GM10266 (cell line): Measurements from ENCODE around the gene ATP11A.

ENCODE experiments used
- DNase-seq: peaks from one replicate; pipeline ENCODE4 v3.0.0; 2012; ENCODE audit errors: extremely low spot score
- TF ChIP-seq, protein P1 (sequence below): IDR thresholded peaks from 2 replicates; pipeline ENCODE4 v1.5.1; 2012; ENCODE audit warnings: mild to moderate bottlenecking, low read depth; ENCODE audit not compliant: control insufficient read depth, insufficient read depth; ENCODE audit errors: missing control alignments

ATP11A gene

DNA sequence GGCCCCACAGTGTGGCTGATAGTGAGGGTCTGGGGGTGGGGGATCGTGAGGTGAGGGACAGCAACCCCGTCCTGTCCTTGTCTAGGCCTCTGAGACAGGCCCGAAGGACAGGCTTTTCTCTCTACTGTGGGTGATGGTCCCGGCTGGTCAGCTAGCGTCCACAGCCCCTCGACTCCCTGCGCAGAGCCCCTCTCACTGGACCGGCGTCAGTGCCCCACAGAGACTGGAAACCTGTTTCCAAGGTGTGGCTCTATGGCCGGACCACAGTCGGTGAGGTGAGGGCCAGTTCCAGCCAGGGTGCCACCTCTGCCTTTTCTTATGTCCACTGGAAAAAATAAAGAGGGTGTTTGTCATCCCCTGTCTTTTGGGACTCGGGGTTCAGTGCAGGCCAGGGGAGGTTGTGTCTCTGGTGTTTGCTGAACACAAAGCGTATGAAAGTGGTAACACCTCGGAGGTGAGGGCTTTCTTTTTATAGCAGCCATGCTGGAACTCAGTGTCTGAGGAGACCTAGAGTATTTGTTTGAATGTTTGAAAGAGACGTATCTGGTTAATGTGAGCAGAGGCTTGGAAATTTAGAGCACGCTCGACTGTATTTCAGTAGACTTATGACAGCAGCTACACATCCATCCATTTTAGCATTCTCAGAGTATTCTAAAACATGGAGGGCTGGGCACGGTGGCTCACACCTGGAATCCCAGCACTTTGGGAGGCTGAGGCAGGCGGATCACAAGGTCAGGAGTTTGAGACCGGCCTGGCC is 22.8 kb downstream of the ATP11A start:
- no peak for DNase-seq
- TF ChIP-seq, protein P1, sequence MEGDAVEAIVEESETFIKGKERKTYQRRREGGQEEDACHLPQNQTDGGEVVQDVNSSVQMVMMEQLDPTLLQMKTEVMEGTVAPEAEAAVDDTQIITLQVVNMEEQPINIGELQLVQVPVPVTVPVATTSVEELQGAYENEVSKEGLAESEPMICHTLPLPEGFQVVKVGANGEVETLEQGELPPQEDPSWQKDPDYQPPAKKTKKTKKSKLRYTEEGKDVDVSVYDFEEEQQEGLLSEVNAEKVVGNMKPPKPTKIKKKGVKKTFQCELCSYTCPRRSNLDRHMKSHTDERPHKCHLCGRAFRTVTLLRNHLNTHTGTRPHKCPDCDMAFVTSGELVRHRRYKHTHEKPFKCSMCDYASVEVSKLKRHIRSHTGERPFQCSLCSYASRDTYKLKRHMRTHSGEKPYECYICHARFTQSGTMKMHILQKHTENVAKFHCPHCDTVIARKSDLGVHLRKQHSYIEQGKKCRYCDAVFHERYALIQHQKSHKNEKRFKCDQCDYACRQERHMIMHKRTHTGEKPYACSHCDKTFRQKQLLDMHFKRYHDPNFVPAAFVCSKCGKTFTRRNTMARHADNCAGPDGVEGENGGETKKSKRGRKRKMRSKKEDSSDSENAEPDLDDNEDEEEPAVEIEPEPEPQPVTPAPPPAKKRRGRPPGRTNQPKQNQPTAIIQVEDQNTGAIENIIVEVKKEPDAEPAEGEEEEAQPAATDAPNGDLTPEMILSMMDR, result no peak

DNA sequence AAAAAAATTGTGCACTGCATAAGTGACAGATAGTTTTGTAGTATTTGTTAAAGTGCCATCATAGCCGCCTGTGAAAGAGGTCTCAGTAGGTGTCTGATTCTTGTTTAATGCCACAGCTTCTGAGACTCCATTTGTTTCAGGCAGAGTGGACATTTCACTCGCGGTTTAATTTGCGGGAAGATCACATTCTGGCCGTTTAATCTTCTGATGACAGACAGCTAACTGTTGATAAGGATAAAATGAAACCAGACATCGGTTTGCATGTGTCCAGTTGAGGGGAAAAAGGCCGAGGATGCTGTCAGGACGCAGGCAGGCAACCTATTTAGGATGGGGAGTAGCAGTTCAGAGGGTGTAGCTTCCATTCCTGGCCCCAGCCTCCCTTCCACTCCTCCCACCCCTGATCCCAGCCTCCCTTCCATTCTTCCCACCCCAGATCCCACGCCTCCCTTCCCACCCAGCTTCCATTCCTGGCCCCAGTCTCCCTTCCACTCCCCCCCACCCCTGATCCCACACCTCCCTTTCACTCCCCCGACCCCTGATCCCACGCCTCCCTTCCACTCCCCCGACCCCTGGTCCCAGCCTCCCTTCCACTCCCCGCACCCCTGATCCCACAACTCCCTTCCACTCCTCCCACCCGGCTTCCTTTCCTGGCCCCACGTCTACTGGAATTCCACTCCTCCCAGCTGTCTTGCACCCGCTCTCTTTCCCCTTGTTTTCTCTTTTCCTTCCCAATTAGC is 23.8 kb downstream of the ATP11A start:
- TF ChIP-seq, protein P1, result no peak
- DNase-seq, result no peak

DNA sequence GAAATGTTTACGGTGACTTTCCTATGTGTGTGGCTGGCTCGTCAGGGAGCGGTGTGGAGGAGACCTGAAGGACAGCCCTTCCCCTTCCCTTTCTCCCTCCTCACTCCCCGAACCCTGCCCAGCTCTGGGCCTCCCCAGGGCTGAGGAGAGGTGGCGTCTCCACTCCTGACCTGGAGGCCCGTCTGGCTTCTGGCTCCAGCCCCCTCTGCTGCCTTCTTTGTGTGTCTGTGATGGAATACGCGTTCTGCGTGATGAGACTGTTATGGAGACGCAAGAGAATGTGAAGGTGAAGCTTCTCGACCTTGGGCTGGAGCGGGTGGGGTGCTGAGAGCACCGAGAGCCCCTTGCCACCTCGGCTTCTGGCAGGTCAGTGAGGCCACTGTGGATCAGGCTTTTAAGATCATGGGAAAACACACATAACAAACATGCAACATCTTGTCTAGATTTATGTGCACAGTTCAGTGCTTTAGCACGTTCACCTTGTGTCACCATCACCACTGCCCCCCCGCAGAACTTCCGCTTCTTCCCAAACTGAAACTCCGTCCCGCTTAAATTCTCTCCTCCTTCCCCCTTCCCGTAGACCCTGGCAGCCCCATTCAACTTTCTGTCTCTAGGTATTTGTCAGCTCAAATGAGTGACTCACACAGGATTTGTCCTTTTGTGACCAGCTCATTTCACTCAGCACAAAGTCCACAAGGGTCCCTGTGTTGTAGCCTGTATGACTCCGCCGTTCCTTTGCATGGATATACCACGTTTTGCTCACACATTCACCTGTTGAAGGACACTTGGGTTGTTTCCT is 24.7 kb downstream of the ATP11A start:
- TF ChIP-seq, protein P1, result no peak
- no peak for DNase-seq

DNA sequence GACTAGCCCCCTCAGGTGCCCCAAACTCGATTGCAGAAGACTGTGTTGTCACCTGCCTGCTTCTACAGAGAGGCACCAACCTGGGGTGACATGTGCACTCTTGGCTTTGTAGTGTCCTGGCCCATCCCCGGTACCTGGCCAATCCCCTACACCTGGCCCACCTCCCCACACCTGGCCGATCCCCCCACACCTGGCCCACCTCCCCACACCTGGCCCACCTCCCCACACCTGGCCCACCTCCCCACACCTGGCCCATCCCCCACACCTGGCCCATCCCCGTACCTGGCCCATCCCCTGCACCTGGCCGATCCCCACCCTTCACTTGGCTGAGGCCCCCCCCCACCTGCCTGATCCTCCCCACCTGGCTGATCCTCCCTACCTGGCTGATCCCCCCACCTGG is 25.4 kb downstream of the ATP11A start:
- no peak for DNase-seq
- TF ChIP-seq, protein P1, result no peak

DNA sequence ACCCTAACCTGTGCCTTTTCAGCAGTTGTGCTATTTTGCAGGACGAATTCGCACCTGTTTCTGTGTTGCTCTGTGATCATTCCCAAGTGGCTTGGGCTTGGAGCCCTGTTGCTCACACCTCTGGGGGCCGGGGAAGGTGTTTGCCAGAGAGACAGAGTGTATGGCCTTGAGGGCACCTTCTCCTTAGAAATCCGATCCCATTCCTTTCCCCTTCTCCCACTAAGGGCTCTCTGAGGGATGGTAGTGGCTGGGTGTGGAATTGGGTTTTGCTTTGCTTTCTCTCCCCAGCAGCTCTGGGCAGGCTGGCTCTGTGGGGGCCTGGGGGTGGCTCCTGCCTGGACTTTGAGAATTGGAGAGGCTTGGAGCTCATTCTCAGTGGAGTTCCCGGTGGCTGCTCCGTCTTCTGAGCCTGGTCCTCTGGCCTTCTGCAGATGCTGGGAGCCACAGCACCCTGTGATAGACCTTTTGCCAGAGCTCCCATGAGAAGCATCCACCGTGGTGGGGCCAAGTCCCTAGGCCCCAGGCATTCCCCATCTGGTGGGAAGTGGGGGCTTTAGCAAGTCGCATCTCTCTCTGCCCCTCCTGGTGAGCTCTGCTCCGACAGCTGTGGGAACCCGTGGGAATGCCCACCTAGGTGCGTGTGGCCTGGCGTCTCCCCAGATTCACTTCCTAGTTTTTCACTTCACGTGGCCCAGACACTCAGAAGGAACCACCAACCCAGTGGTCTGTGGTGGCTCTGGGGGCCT is 26.1 kb downstream of the ATP11A start:
- TF ChIP-seq, protein P1, result no peak
- no peak for DNase-seq

DNA sequence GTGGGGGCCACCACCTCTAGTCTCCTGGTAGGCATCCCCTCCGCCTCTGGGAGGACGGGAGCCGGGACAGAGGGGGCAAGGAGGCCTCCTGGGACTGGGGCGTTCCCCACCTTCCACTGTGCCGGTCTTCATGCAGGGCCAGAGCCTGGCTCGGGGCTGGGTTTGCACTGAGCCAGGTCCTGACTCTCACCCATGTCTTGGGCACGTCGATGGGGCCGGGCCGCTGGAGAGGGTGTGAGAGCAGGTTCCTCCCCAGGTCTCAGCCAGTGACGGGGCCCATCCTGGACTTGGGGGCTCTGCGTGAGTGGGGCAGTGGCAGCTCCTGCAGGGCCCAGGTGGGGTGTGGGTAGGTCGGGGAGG is 26.6 kb downstream of the ATP11A start:
- TF ChIP-seq, protein P1, result no peak
- no peak for DNase-seq
